Stimulated activated CD8-positive, alpha-beta memory T cell treated with anti-CD3 and anti-CD28 coated beads, Interleukin-15, amount 100 ng/mL, for 1 hour (primary cell): ENCODE measurements around the gene KIF23.
A peak's percentile ranks its signal among the peaks of the same experiment; 100 is the strongest.
"Not testable (repeated sequence)": the region's sequence is repeated elsewhere in the genome, so short reads cannot be mapped to it uniquely, and the experiment has no call there.

Experiments
- DNase-seq: peaks from one replicate; pipeline ENCODE4 v3.0.0-alpha.2; 2020; ENCODE audit warnings: low read depth

KIF23 gene

DNA sequence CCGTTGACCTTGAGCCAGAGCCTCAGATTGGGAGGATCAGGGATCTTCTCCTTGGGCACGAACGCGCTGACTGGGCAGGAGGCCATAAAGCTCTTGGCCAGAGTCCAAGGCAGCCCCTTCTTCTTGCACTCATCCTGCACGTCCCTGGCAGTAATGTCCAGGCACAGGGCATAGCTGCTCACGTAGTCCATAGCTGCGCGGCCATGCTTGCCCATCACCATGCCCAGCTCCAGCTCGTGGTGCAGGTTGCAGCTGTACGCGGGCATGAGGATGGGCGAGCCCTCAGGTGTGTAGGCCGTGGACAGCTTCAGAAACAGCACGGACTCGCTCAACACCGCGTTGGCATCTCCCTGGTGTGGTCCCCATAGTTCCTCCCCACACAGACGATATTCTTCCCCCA, 20.5 kb downstream of the KIF23 start:
- DNase-seq: no peak

- no peak for DNase-seq
Measured at GRCh38 chr15:69435985-69436384, 21.8 kb downstream of the KIF23 start.

GRCh38 chr15:69436951-69437350, 22.8 kb downstream of the KIF23 start:
- DNase-seq: no peak

GRCh38 chr15:69439623-69440022, 25.5 kb downstream of the KIF23 start:
- no peak for DNase-seq

- no peak for DNase-seq
Measured at GRCh38 chr15:69443032-69443611, 29.0 kb downstream of the KIF23 start.

DNA sequence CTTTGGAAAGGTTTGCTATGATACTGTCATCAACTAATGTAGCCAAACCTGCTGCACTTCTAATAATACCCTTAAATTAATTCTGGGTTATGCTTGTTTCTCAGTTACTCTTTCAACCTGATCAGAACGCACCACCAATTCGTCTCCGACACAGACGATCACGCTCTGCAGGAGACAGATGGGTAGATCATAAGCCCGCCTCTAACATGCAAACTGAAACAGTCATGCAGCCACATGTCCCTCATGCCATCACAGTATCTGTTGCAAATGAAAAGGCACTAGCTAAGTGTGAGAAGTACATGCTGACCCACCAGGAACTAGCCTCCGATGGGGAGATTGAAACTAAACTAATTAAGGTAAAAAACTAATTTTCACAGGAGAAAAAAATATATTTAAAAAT, 30.5 kb downstream of the KIF23 start:
- DNase-seq: no peak

DNA sequence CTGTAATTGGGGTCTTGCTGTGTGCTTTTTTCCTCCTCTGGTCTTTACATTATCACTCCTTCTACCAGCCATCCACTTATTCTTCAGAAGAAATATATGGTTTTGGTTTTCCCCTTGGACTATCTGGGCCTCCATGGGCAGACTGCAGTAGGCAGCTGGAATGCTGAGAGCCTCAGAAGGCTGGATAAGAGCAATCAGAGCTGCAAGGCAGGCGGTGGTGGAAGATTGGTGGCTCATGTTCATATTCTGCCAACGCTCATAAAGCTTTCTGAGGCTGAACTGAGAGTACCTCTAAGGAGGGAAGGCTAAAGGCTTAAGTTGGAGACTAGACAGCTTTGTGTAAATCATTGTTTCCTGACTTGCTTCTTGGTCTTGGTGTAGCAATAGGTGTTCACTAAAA, 32.8 kb downstream of the KIF23 start:
- DNase-seq: no peak

DNA sequence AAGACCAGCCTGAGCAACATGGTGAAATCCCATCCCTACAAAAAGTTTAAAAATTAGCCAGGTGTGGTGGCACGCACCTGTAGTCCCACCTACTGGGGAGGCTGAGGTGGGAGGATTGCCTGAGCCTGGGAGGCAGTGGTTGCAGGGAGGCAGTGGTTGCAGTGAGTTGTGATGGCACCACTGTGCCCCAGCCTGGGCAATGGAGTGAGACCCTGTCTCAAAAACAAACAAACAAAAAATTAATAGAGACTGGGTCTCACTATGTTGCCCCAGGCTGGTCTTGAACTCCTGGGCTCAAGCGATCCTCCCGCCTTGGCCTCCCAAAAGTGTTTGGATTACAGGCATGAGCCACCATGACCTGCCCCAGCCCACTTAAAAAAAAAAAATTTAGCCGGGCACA, 36.1 kb downstream of the KIF23 start:
- DNase-seq: not testable (repeated sequence)

DNA sequence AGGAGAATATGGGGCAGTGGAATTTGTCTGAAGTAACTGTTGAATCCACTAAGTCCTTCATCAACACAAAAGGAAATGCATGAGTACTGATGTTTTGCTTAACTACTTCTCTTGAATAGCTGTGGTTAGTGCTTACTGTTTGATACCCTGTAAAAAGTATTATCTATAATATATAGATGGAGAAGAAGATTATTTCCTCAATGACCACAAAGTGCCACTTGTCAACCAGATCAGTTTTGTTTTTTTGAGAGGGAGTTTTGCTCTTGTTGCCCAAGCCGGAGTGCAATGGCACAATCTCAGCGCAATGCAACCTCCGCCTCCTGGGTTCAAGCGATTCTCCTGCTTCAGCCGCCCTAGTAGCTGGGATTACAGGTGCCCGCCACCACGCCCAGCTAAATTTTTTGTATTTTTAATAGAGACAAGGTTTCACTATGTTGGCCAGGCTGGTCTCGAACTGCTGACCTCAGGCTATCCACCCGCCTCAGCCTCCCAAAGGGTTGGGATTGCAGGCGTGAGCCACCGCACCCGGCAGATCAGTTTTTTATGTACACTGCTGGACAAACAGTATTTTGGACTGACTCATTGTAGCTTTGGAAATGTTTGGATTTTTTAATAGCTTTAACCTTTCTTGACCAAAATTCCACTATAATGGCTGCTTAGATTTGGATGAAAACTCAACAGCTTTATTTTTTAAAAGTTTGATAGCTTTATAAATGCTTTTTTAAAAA, 37.0 kb downstream of the KIF23 start:
- DNase-seq: no peak

DNA sequence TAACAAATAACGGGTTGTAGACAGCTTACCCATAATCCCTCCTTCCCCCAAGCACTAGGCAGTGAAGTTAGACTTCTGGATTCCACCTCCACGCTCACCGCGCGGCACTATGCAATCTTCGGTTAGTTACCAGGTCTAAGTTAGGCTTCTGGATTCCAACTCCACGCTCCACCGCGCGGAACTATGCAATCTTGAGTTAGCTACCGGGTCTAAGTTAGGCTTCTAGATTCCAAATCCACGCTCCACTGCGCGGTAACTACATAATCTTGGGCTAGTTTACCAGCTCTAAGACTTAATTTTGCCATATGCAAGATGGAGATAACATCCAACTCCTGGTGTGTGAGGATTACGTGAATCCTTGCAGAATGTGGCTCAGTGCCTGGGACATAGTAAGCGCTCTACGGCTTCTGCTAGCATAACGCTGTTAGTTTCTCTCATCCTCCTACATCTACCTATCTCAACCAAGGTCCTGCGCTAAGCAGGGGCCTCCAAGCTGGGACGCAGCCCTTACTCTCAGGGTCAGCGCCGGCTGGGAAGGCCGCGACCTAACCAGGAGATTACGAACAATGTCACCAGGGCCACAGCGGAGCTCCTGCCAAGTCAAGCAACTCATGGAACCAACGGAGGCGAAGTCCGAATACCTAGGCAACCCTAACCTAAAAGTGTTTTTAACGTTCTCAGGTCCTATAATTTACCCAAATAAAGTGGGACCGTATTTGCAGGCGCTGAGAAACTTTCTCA, 38.0 kb downstream of the KIF23 start:
- no peak for DNase-seq

DNA sequence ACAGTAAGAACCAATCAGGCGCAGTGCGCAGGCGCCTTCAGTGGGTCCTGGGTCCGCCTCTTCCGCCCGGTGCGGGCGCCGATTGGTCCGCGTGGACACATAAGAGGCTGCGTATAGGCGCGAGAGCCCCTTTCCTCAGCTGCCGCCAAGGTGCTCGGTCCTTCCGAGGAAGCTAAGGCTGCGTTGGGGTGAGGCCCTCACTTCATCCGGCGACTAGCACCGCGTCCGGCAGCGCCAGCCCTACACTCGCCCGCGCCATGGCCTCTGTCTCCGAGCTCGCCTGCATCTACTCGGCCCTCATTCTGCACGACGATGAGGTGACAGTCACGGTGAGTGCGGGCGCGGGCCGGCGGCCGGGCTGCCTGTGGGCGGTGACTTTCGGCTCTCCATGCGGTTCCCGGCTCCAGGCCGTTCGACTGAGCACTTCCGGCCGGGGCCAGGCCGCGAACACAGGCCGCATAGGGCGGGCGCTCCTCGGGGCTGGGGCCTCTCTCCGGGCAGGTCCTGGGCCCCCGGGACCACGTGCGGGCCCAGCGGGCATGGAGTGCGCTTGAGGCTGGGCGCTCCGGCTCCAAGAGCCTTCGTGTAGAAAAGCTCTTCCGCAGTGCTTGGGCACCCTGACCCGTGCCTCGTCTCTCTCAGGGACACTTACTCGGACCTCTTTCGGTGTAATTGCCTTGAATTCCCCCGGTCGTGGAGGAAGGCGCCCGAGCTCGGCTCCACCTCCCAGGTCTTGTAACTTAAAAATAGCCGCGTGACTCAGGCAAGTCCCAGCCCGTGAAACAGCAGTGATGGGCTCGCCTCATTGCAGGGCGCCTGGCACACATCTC, 38.8 kb downstream of the KIF23 start, which contains the start of gene RPLP1:
TSS of gene RPLP1 (plus strand) at position 127 of the 830 bp plus-strand sequence. CDS start at position 258, 131 bp downstream.
- peak; percentile 92 for DNase-seq

- DNase-seq: no peak
Measured at GRCh38 chr15:69454953-69455352, 40.8 kb downstream of the KIF23 start.

DNA sequence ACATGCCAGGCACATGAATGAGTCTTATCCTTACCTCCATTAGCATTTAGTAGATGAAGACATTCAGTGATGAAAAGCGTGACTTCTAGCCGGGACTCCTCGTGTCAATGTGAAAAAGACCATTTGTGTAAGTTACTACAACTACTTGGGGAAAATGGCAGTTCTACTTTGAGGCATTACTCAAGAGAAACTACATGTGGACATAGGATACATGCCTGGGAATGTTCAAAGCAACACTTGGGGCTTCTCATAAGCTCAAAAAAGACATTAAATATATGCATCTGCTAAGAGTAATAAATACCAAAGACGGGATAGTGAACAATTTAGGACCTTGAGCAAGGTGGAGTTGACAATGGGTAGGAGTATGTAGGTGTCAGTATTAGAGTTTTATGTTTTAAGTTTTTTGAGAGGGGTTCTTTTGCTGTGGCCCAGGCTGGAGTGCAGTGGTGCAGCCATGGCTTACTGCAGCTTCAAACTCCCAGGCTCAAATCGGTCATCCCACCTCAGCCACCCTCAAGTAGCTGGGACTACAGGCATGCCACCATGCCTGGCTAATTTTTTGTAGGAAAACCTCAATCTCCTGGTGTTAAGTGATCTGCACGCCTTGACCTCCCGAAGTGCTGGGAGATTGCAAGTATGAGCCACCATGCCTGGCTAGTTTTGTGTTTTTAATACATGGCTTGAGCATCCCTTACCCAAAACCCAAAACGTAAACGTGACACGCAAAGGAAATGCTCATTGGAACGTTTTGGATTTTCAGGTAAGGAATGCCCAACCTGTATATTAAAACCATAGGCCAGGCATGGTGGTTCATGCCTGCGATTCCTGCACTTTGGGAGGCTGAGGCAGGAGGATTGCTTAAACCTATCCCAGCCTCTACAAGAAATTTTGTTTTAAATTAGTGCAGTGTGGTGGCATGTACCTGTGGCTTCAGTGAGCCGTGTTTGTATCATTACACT, 42.3 kb downstream of the KIF23 start:
- no peak for DNase-seq

DNA sequence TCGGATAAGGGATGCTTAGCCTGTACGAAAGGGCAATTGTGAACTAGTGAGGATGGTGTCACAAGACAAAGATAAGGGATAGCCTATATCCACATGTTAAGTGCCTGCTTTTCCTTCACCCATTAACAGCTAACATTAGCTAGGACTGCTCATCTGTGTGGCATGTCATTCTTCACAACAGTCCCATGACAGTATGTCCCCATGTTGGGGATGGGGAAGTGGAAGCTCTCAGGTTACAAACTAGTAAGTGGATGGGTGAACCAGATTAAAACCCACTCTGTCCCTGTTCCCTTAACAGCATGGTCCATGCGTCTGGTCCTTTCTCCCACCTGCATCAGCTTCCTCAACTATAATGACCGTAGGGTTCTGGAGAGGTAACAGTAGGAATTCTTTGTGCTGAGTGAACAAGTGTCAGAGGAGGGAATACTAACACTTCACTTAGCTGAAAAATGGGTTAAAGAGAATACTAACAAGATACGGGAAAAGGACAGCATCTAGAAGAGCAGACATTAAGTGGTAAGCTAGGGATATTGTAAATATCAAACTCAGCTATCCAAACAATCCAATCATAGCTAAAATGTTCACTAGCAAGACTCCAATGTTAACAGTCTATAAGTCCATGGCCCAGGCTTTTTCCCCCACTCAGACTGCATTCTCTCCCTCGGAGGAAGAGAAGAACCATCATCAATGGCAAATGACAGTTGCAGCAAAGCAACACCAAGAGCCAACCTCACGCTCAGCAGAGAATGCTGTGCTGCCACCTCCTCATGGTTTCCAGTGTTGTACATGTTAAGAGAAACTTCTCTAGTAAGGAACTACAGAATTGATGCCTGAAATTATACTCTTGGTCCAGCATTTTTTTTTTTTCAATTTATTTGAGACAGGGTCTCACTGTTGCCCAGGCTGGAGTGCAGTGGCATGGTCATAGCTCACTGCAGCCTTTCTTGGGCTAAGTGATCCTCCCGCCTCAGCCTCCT, 43.4 kb downstream of the KIF23 start:
- DNase-seq: no peak

DNA sequence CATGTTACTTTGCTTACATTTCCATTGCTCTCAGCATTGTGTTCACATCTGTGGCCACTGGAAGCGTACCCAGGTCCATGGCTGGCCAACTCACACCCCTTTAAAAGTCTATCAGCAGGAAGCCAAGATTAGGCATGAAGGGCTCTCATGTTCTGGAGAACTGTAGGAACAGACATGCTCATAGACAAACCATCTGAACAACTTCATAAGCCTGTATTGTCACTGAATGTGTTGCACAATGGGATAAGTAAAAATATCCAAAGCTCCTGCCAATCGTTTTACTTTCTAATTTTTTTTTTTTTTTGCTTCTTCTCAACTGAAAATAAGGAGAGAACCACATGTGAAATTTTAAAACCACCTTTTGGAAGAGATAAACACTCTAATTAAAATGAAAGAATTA, 44.9 kb downstream of the KIF23 start:
- DNase-seq: no peak

DNA sequence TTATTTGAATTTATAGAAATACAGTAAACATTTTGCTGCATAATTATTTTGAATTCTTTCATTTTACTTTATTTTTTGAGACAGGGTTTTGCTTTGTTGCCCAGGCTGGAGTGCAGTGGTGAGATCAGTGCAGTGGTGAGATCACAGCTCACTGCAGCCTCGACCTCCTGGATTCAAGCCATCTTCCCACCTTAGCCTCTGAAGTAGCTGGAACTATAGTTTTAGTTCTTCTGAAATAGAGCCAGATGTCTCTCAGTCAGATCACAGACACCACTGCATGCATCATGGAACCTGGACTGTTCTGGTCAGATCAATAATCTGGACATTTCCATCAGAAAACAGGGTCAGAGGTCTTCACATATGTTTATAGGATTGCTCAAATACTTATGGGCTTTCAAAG, 46.3 kb downstream of the KIF23 start:
- DNase-seq: no peak

DNA sequence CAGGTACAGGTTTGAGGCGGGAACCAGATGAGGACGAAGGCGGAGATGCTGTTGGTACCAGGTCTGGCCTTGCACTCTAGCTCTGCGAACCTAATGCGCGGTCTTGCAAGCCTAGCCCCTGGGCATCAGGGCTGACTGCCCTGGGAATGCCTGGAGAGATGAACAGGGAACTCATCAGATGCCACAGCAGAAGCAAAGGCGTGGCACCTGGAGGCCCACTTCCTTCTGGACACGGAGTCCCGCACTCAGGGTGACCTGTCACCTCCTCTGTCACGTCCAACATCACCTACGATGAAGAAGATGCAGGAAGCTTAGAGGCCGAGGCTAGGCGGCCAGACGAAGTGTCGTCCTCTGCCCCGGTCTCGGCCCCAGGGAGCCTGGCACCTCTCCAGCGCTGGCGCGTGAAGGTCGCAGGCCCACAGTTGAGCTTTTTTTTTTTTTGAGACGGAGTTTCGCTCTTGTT, 47.9 kb downstream of the KIF23 start:
- no peak for DNase-seq

DNA sequence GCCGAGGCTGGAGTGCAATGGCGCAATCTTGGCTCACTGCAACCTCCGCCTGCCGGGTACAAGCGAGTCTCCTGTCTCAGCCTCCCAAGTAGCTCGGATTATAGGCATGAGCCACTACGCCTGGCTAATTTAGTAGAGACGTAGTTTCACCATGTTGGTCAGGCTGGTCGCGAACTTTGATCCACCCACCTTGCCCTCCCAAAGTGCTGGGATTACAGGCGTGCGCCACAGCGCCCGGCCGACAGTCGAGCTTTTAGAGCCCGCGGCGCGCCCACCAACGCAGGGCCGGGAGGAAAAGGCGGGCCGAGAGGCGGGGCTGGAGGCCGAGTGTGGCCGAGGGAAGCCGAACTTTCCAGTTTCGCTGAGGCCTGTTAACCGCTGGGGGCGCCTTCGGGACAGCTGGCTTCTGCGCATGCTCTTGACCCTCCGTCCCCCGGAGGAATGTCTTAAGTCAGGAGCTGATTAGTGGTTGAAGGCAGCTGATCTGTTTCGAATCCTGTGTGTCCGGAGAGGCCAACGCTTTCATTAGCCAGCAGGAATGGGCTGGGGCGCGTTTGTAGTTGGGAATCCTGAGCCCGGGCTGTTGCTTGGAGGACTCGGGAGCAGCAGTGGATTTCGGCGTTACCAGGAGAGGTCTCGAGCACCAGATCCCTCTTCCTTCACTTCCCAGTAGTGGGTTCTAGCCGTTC, 48.5 kb downstream of the KIF23 start:
- DNase-seq: peak; percentile 89

- no peak for DNase-seq
Measured at GRCh38 chr15:69463182-69463756, 49.1 kb downstream of the KIF23 start.
